Mesendoderm (in vitro differentiated cells): ENCODE results near the gene OR10X1.
A peak's percentile ranks its signal among the peaks of the same experiment; 100 is the strongest.

Experiments used
- DNase-seq: peaks from one replicate; pipeline ENCODE4 v3.0.0; 2013
- H2AK5ac ChIP-seq: 2 replicates; pipeline ENCODE4 v1.6.1; 2013; ENCODE audit warnings: low read length, inconsistent platforms
- H2BK120ac ChIP-seq: 2 replicates; pipeline ENCODE4 v1.6.1; 2013; ENCODE audit warnings: low read depth, mild to moderate bottlenecking, low read length, moderate library complexity, mixed read lengths
- H2BK15ac ChIP-seq: replicated peaks from 2 replicates; pipeline ENCODE4 v1.6.1; 2013; ENCODE audit warnings: low read depth, mild to moderate bottlenecking, moderate library complexity
- H2BK5ac ChIP-seq: 2 replicates; pipeline ENCODE4 v1.6.1; 2013; ENCODE audit warnings: low read length, inconsistent platforms
- H3K18ac ChIP-seq: 2 replicates; pipeline ENCODE4 v1.6.1; 2013; ENCODE audit warnings: mild to moderate bottlenecking, low read length, mixed read lengths
- H3K23ac ChIP-seq: one replicate; pipeline ENCODE4 v1.6.1; 2013; ENCODE audit warnings: low read length
- H3K27ac ChIP-seq: 2 replicates; pipeline ENCODE4 v1.5.1; 2013; ENCODE audit warnings: low read depth, mild to moderate bottlenecking, inconsistent platforms, low read length, moderate library complexity
- H3K27me3 ChIP-seq: 2 replicates; pipeline ENCODE4 v1.6.1; 2013; ENCODE audit warnings: low read length, control low read depth, mild to moderate bottlenecking, inconsistent platforms; ENCODE audit not compliant: insufficient read depth, poor library complexity
- H3K36me3 ChIP-seq: 2 replicates; pipeline ENCODE4 v1.6.1; 2013; ENCODE audit warnings: low read length, inconsistent platforms; ENCODE audit not compliant: control insufficient read depth, insufficient read depth
- H3K4ac ChIP-seq: one replicate; pipeline ENCODE4 v1.6.1; 2013; ENCODE audit warnings: low read depth, mild to moderate bottlenecking, low read length, moderate library complexity
- H3K4me1 ChIP-seq: 2 replicates; pipeline ENCODE4 v1.6.1; 2013; ENCODE audit warnings: low read depth, low read length, inconsistent platforms; ENCODE audit not compliant: control insufficient read depth
- H3K4me2 ChIP-seq: 2 replicates; pipeline ENCODE4 v1.6.1; 2013; ENCODE audit warnings: low read length
- H3K4me3 ChIP-seq: 2 replicates; pipeline ENCODE4 v1.5.1; 2013; ENCODE audit warnings: mild to moderate bottlenecking, low read length
- H3K56ac ChIP-seq: one replicate; pipeline ENCODE4 v1.6.1; 2013; ENCODE audit warnings: low read length
- H3K79me1 ChIP-seq: 2 replicates; pipeline ENCODE4 v1.6.1; 2013; ENCODE audit warnings: low read length, inconsistent platforms
- H3K79me2 ChIP-seq: 2 replicates; pipeline ENCODE4 v1.6.1; 2013; ENCODE audit warnings: mild to moderate bottlenecking, low read length; ENCODE audit not compliant: control insufficient read depth, insufficient read depth
- H3K9ac ChIP-seq: 2 replicates; pipeline ENCODE4 v1.6.1; 2013; ENCODE audit warnings: low read length, inconsistent platforms
- H4K5ac ChIP-seq: one replicate; pipeline ENCODE4 v1.6.1; 2013; ENCODE audit warnings: low read length
- H4K8ac ChIP-seq: one replicate; pipeline ENCODE4 v1.6.1; 2013; ENCODE audit warnings: low read depth, mild to moderate bottlenecking, control low read depth, low read length, moderate library complexity
- WGBS: extraction: QIAGEN DNeasy Blood & Tissue Kit; methylation state at CpG from one replicate; pipeline ENCODE4 v1.1.7; 2013; ENCODE audit warnings: low lambda C conversion rate, missing lambda C conversion rate; ENCODE audit not compliant: insufficient coverage; ENCODE audit errors: extremely low coverage; 5-methylcytosine and 5-hydroxymethylcytosine counted together

OR10X1 gene

DNA sequence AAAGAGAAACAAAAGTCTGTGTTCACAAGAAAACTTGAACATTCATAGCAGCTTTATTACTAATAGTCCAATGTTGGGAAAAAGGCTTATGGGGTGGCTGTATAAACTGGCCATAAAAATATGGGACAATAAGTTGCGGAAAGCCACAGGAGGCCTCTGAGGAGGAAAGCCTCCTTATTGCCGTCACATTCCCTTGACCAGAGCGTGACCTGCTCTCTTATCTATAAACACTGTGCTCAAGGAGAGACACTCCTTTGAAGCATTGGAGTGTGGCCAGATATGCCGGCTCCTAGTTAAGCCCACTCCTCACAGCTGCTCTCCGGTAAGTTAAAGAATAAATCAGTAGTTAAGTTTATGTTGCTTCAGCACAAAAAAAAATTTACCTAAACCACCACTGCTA lies 45.2 kb downstream of the OR10X1 start:
- H3K36me3 ChIP-seq, result no peaks in the 10 kb centered on the region
- H2AK5ac ChIP-seq, result no peak overlapping the region
- no peaks in the 10 kb centered on the region for H3K79me2 ChIP-seq
- H3K9ac ChIP-seq, result no peak overlapping the region
- no CpG with 5 or more reads among the region's 5 CpGs for WGBS
- H2BK120ac ChIP-seq, result no peak overlapping the region
- H3K23ac ChIP-seq, result no peak overlapping the region
- H3K4ac ChIP-seq, result no peak overlapping the region
- no peak overlapping the region for H3K27ac ChIP-seq
- no peaks in the 10 kb centered on the region for H3K4me1 ChIP-seq
- H3K18ac ChIP-seq, result no peak overlapping the region
- no peak overlapping the region for H3K56ac ChIP-seq
- no peak overlapping the region for H4K5ac ChIP-seq
- H3K4me3 ChIP-seq, result no peak overlapping the region
- no peaks in the 10 kb centered on the region for H3K27me3 ChIP-seq
- DNase-seq, result peak; percentile 1
- H3K79me1 ChIP-seq, result no peaks in the 10 kb centered on the region
- no peak overlapping the region for H2BK15ac ChIP-seq
- H4K8ac ChIP-seq, result no peak overlapping the region
- H2BK5ac ChIP-seq, result no peak overlapping the region
- no peak overlapping the region for H3K4me2 ChIP-seq
